AG09319 (cell line): ENCODE measurements around the gene ACAP3.

Experiments
- DNase-seq: peaks from one replicate; pipeline ENCODE4 v3.0.0-alpha.2; 2010; ENCODE audit warnings: low read depth; ENCODE audit errors: extremely low read depth
- CTCF ChIP-seq: IDR thresholded peaks from 2 replicates; pipeline ENCODE4 v1.5.1; 2011; ENCODE audit warnings: low read depth, mild to moderate bottlenecking, inconsistent platforms, low read length, moderate library complexity

Gene ACAP3

GRCh38 chr1:1294250-1294890 is 13.4 kb downstream of the ACAP3 start:
- no peak for TF ChIP-seq CTCF

DNA sequence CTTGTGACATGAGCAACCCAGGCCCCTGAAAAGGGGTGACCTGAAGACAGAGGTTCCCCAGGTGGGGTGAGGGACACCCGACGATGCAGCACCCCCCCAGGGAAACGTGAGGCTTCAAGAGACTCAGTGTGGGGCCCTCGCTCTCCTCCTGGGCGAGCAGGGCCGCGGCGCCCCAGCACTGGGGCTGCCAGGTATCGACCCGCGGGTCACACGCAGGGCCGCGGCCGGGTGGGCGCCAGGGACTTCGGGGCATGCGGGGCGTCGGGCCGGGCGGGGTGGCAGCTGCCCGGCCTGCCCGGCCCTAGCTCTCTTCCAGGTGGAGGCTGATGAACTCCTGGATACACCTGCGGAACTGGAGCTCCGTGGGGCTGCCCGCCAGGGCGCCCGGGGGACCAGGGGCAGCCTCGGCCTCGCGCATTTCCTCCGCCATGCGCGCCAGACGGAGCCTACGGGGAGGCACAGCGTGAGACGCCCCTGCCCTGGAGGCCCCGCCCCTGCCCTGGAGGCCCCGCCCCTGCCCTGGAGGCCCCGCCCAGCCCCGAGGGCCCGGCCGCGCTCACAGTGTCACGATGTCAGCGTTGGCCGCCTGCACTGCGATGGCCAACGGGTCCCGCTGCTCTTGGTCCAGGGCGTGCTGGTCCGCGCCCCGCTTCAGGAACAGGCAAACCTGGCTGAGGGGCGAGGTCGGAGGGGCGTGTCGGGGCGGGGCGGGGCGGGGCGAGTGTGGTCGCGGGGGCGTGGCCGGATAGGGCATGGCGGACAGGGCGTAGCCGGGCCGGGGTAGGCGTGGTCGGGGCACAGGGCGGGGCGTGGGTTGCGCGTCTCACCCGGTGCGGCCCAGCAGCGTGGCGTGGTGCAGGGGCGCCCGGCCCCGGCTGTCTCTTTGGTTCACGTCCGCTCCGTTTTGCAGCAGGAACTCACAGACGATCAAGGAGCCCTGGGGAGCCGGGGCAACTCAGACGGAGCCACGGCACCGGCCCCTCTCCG is 14.2 kb downstream of the ACAP3 start:
- no peak for TF ChIP-seq CTCF
- no peak for DNase-seq

More at GRCh38 chr1:1294250-1294890, 13.4 kb downstream of the ACAP3 start:
- DNase-seq, result no peak

DNA sequence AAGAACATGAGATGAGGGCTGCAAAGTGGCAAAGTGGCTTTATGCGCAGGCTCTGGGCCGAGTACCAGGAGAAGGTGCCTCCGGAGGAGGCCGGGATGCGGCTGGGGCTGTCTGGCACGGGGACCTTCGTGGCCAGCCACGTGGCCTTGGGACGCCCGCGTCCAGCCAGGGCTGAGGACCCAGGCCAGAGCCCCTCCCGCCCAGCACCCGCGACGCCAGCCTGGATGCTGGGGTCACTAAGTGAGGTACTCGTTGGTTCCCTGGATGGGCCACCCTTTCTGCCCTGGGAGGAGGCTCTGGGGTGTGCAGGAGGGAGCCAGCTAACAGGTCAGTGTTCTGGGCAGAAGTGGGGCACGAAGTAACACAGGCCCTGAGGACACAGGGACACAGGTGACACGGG is 14.9 kb downstream of the ACAP3 start:
- TF ChIP-seq CTCF, result no peak
- no peak for DNase-seq

GRCh38 chr1:1292442-1292779 is 15.3 kb downstream of the ACAP3 start:
- no peak for DNase-seq
- no peak for TF ChIP-seq CTCF

DNA sequence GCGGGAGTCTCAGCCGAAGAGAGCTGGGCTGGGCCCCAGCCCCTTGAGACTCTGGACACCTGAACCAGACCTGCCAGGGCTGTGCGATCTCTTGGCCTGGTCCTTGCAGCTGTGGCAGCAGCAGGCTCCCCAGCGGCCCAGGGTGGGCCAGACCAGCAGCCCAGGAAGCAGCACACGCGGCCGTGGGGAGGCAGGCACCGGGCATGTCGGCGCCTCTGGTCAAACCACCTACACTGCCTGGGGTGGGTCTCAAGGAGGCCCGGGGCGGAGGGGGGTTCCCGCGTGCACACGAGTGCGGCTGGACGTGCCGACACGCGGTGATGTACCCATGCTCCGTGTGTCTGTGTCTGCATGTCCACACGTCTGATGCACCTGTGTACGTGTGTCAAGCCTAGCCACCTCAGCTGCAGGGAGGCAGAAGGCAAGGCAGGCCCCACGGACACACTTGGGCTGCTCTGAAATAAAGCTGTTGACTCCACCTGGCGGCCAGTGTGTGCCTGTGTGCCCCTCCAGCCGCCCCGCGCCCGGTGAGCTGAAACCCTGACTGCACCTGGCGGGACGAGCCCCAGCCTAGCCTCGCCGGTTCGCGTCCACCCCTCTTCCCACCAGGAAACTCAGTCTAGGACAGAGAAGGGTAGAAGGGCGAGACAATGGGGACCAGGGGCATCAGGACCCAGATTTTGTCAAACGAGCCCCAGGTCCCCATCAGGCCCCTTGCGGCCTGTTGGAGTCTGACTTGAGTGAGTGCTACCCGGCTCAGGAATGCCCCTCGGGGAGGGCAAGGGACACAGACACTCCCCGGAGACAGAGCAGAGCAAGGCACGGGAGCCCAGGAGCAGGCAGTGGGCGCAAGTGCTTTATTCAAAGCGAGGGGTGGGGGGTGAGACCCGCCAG is 15.9 kb downstream of the ACAP3 start:
- DNase-seq, result no peak
- TF ChIP-seq CTCF, result peak; percentile 50

- DNase-seq, result no peak
- no peak for TF ChIP-seq CTCF
These were observed 16.7 kb downstream of the ACAP3 start for GRCh38 chr1:1291023-1291528.
